ENCODE data around the gene ABLIM2. TPM values are rescaled to one million over a fixed set of nuclear protein-coding genes. Genes with fewer than 3 reads are reported as not detected.

ABLIM2 gene
- total and polyA plus RNA-seq, 2 of the 8 experiments (the other 6 are each of a cell fraction or from before 2014, with no cell fraction given) = 2.8 to 3.0 TPM

DNA sequence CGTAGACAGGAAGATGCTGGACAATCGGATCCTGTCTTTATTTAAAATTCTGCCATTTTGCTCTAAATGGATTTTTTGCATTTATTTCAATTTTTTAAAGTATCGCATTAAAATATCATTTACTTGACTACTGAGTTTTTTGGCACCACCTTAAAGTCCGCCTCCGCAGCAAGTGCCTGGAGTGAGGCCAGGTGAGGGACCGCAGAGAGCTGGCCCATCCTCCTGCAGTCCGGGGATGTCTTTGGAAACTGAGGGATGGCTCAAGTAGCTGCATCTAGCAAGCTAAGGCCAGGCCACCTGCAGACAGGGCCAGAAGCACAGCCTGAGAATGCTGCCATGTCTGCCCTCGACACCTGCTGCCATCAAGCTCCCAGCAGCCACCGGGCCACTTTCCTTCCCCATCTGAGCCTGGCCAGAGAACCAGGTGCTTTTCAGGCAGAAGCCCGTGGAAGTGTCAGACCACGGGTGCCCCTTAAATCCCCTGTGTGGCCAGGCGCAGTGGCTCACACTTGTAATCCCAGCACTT is 69.6 kb downstream of the ABLIM2 start:
- H2BK5ac ChIP-seq (ENCODE audit: low read depth, low read length) = no peak overlapping the region
- peaks cover 0 to 2% (median 0%) of the 10 kb centered on the region in 4 experiments; a peak in 3 of 7 replicates for H3K4me1 ChIP-seq (replicated peaks in 1 of 4; ENCODE audit: control insufficient read depth in 3 of 4, insufficient read depth in 4 of 4, low read length in 3 of 4)
- H3K9me3 ChIP-seq (ENCODE audit: insufficient read depth in 2 of 2, low read depth in 1 of 2, low read length in 1 of 2) = peaks cover 0 to 6% of the 10 kb centered on the region in 2 experiments; a peak in 2 of 4 replicates
- no peaks in the 10 kb centered on the region for H4K20me1 ChIP-seq (replicated peaks in 1 of 2; ENCODE audit: control insufficient read depth in 1 of 2, insufficient read depth in 2 of 2, low read length in 2 of 2)
- H4K5ac ChIP-seq (ENCODE audit: insufficient read length, low read depth, low read length) = no peak overlapping the region
- H2BK12ac ChIP-seq (ENCODE audit: low read depth, low read length) = no peak overlapping the region
- H4K8ac ChIP-seq (ENCODE audit: extremely low read depth, insufficient read depth, low read length) = no peak overlapping the region
- no peak overlapping the region for H2BK20ac ChIP-seq (ENCODE audit: low read length)
- H2BK120ac ChIP-seq (replicated peaks; ENCODE audit: low read depth, low read length) = no peak overlapping the region
- H3K18ac ChIP-seq (ENCODE audit: extremely low read depth, low read length) = no peak overlapping the region
- H3K4me2 ChIP-seq (ENCODE audit: insufficient read depth in 1 of 2, low read depth in 2 of 2, low read length in 2 of 2) = no peak overlapping the region
- no peak overlapping the region for H3K4me3 ChIP-seq (ENCODE audit: extremely low read depth in 1 of 4, insufficient read depth in 2 of 4, low read depth in 3 of 4, low read length in 4 of 4)
- H3K79me1 ChIP-seq (ENCODE audit: low read depth, low read length) = no peaks in the 10 kb centered on the region
- H2BK15ac ChIP-seq (ENCODE audit: low read length) = no peak overlapping the region
- H3K23ac ChIP-seq (ENCODE audit: insufficient read length) = no peak overlapping the region
- no peaks in the 10 kb centered on the region for H3K23me2 ChIP-seq (ENCODE audit: low read depth, low read length)
- no peaks in the 10 kb centered on the region for H3K27me3 ChIP-seq (replicated peaks in 1 of 4; ENCODE audit: control insufficient read depth in 3 of 4, extremely low read depth in 1 of 4, insufficient read depth in 3 of 4, low read length in 3 of 4)
- H3K56ac ChIP-seq (replicated peaks; ENCODE audit: insufficient read length, low read depth, low read length) = no peak overlapping the region
- H3K9ac ChIP-seq (replicated peaks in 1 of 4; ENCODE audit: extremely low read depth in 1 of 4, low read depth in 3 of 4, low read length in 3 of 4) = no peak overlapping the region
- H3K27ac ChIP-seq (ENCODE audit: low read depth, low read length) = no peak overlapping the region
- ChIA-PET CTCF (ENCODE audit: partially characterized antibody) (interaction anchor here (0.9 to 5.7 kb wide), 4 partner anchors 13 to 73 kb away, joined by 3 to 34 read pairs (median 4); no protein-coding TSS in a partner anchor), POLR2A (ENCODE audit: partially characterized antibody) (no interaction called here)
- H3K4ac ChIP-seq (replicated peaks; ENCODE audit: insufficient read length, low read depth, low read length) = peak overlapping the region; percentile 38
- no peak overlapping the region for H2AFZ ChIP-seq (ENCODE audit: low read length)
- no peak for FAIRE-seq
- H4K91ac ChIP-seq (replicated peaks; ENCODE audit: insufficient read length, low read length) = no peak overlapping the region
- no peaks in the 10 kb centered on the region for H3K79me2 ChIP-seq (ENCODE audit: control insufficient read depth in 1 of 2, insufficient read depth in 2 of 2, low read length in 2 of 2)
- no peak overlapping the region for H2AK5ac ChIP-seq (ENCODE audit: low read depth, low read length)
- no peak overlapping the region for H3K14ac ChIP-seq (ENCODE audit: insufficient read length)
- 91% methylated on average over 12 of the region's 12 CpGs; no CpG with 5 or more reads in 1 of the 2 experiments for WGBS, 2 experiments (ENCODE audit: extremely low coverage in 1 of 2, insufficient coverage in 1 of 2, insufficient read length in 1 of 2, insufficient replicate concordance in 2 of 2, low coverage in 1 of 2, low lambda C conversion rate in 2 of 2, missing lambda C conversion rate in 1 of 2)
- DNase-seq (ENCODE audit: low read depth in 1 of 2, low spot score in 2 of 2) = no peak
- H3K36me3 ChIP-seq (ENCODE audit: control insufficient read depth in 2 of 4, insufficient read depth in 4 of 4, low read length in 3 of 4) = no peaks in the 10 kb centered on the region
- TF ChIP-seq USF2 (IDR thresholded peaks at IDR 0.05; ENCODE audit: low read length) (no peak), SP1 (IDR thresholded peaks at IDR 0.05; ENCODE audit: low read depth, low read length) (no peak), RAD21 (IDR thresholded peaks at IDR 0.05 in 1 of 2, conservative IDR thresholded peaks at IDR 0.05 in 1 of 2; ENCODE audit: low read depth in 2 of 2, low read length in 2 of 2) (no peak), NANOG (IDR thresholded peaks at IDR 0.05; ENCODE audit: insufficient read depth, low read depth, low read length, poor library complexity, severe bottlenecking) (no peak), TAF7 (optimal IDR thresholded peaks at IDR 0.05; ENCODE audit: borderline replicate concordance, low read depth, low read length) (no peak), GABPA (IDR thresholded peaks at IDR 0.05; ENCODE audit: borderline replicate concordance, insufficient read depth, low read length) (no peak), POLR2AphosphoS5 (IDR thresholded peaks at IDR 0.05; ENCODE audit: low read depth, low read length) (no peak), RFX5 (IDR thresholded peaks at IDR 0.05; ENCODE audit: borderline replicate concordance, low read depth, low read length) (no peak), E2F6 (IDR thresholded peaks at IDR 0.05) (peak; percentile 62; the same call in 1 of the 2 replicates), KDM1A (IDR thresholded peaks at IDR 0.05; ENCODE audit: borderline replicate concordance, low read length) (no peak)
- TF ChIP-seq, protein P1, sequence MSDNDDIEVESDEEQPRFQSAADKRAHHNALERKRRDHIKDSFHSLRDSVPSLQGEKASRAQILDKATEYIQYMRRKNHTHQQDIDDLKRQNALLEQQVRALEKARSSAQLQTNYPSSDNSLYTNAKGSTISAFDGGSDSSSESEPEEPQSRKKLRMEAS (IDR thresholded peaks at IDR 0.05) = peak; percentile 62

All from H1 (cell line).